ENCODE measurements around the gene RASSF6.
"Not testable (repeated sequence)": the region's sequence is repeated elsewhere in the genome, so short reads cannot be mapped to it uniquely, and the experiment has no call there.

Gene RASSF6

DNA sequence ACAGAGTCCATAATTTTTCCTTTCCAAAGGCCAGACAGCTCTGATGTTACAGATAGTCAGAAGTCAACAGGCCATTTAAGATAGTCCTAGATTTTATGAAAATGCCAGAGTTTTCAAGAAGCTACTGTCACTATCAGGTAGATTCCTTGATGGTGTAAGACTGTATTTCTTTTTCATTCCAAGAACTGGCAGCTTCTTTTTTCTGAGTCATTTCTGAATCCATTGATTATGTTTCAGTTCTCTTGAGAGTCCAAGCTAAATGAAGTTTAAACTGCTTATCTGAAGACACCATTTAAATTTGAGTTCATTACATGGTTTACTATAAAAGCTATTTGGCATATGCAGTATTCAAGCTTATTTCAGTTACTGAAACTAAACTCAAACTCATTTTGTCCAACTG, 44.6 kb downstream of the RASSF6 start:
- DNase-seq = no peak

DNA sequence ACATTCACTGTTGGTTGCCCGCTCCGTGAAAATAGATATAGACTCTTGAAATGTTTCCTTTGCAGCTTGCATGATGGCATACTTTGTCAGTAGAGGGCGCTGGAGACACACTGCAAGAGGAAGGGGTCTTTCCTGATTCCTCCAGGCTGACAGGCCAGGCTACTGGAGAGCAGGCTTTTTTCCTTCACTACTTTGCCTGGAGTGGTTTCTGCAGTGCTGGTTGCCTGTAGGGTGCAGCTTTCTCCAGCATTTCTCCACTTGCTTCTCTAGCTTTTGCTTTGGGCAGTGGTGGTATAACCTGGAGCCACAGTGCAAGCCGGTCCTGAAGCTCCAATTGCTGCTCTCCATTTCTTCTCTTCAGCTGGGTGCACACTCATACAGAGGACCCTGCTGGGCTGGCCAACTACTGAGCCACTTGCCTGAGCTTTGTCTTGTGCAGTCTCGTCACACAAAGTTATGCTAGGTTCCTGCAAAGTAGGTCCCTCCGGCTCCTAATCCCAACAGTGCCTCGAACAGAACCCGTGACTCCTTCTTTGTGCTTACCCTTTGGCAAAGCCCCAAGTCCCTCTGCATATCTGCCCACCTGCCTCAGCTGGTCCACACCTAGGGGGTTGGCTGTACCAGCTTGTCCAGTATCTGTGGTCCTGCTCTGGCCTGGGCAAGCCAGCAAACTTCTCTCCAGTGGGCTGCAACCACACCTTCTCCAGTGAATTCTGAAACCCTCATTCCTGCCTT, 46.3 kb downstream of the RASSF6 start:
- peak; percentile 84 for DNase-seq

GRCh38 chr4:73550865-73551264, 69.4 kb downstream of the RASSF6 start:
- DNase-seq = not testable (repeated sequence)

- DNase-seq = no peak
Measured at GRCh38 chr4:73544620-73545019, 75.6 kb downstream of the RASSF6 start.

GRCh38 chr4:73541251-73541650, 79.0 kb downstream of the RASSF6 start:
- DNase-seq = no peak

- no peak for DNase-seq
Measured at GRCh38 chr4:73540826-73541225, 79.4 kb downstream of the RASSF6 start.

DNA sequence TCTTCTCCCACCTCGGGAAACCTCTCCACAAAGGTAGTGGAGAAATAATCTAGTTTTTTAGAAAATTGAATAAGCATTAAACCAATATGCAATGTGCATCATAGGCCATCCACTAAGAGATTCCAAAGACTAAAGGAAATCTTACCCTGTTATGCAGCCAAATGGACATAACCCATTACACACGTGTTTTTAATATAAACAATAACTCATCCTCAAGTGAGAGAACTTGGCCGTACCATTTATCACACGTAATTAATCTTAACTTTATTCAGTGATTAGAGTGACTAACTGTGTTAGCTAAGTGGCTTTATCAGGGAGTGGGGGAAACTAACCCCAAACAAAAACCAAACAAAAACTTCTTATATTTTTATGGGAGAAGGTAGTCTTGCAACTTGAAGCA, 80.8 kb downstream of the RASSF6 start:
- DNase-seq = no peak

- DNase-seq = no peak
Measured at GRCh38 chr4:73538162-73538561, 82.1 kb downstream of the RASSF6 start.

GRCh38 chr4:73533515-73534422, 86.5 kb downstream of the RASSF6 start:
- DNase-seq = no peak

DNA sequence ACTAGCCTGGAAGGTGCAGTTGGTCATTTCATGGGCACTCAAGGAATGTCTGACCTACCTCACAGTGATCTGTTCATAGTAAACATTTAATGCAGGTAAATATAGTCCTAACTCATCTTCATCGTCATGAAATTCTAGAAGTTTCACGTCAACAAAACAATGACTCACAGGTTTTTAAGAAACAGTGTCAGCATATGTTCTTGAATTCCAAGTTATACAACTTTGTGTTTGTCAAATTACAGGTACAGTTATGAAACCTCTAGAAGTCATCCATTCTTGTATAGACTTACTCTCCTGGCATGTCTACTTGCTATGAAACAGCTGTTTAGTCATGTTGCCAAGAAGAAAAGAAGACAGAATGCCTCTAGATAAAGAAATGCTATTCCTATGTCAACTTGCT, 92.1 kb downstream of the RASSF6 start:
- no peak for DNase-seq

- DNase-seq = no peak
Measured at GRCh38 chr4:73527196-73527595, 93.0 kb downstream of the RASSF6 start.

DNA sequence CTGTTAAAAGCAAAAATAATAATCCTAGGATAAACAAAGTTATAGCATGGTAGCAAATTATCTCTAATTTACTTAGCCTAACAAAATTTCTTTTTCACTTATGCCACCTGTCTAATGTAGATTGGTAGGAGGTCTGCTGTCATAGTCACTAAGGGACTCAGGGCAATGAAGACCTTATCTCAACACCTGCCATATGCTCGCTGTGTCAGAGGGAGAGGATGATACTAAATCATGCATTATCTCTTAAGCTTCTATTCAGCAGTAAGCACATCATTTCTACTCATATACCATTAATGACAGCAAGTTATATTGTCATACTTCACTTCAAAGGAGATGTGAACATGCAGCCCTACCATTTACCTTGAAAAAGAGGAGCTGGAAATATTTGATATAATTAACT, 94.6 kb downstream of the RASSF6 start:
- no peak for DNase-seq

- no peak for DNase-seq
Measured at GRCh38 chr4:73523126-73523525, 97.1 kb downstream of the RASSF6 start.
